NB4 (cell line): Measurements from ENCODE around the gene FKBP2.

Experiments
- DNase-seq: peaks from one replicate; pipeline ENCODE4 v3.0.0; 2010; ENCODE audit warnings: low read depth
- H3K4me3 ChIP-seq: one replicate; pipeline ENCODE4 v1.5.1; 2011; ENCODE audit warnings: mild to moderate bottlenecking, low read depth, low read length, moderate library complexity
- MYC ChIP-seq: IDR thresholded peaks from 2 replicates; pipeline ENCODE4 v1.6.1; 2011; ENCODE audit warnings: low read depth, low read length
- POLR2A ChIP-seq: IDR thresholded peaks from 2 replicates; pipeline ENCODE4 v1.6.1; 2011; ENCODE audit warnings: mild to moderate bottlenecking; ENCODE audit not compliant: insufficient read length; ENCODE audit errors: extremely low read depth
- TF ChIP-seq, protein P1 (sequence below): IDR thresholded peaks from 2 replicates; pipeline ENCODE4 v1.6.1; 2011; ENCODE audit warnings: low read depth, low read length
- TF ChIP-seq, protein P2 (sequence below): IDR thresholded peaks from one replicate; pipeline ENCODE4 v1.5.1; 2012; ENCODE audit warnings: low read depth, low read length

The FKBP2 gene

DNA sequence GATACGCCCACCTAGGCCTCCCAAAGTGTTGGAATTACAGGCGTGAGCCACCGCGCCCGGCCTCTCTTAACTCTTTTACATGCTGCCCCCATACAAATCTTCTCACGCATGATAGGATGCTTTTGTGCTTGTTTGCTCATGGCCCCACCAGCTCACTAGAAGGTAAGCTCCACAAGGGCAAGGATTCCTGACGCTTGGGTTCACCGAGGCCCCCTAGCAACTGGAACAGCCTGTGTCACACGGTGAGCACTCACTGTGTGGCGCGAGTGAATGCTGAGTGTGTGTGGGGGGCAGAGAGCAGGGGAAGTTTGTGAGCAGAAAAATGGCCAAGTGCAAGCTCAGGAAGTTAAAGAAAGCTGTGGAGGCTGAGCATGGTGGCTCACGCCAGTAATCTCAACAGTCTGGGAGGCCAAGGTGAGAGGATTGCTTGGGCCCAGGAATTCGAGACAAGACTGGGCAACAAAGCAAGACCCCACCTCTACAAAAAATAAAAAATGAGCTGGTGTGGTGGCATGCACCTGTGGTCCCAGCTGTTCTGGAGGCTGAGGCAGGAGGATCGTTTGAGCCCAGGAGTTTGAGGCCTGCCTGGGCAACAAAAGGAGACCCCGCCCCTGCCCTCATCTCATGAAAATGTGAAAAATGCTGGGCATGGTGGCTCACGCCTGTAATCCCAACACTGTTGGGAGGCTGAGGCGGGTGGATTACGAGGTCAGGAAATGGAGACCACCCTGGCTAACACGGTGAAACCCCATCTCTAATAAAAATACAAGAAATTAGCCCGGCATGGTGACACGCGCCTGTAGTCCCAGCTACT, 41.3 kb downstream of the FKBP2 start:
- no peak for TF ChIP-seq POLR2A
- no peak for TF ChIP-seq MYC
- TF ChIP-seq, protein P1, sequence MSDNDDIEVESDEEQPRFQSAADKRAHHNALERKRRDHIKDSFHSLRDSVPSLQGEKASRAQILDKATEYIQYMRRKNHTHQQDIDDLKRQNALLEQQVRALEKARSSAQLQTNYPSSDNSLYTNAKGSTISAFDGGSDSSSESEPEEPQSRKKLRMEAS = no peak
- TF ChIP-seq, protein P2, sequence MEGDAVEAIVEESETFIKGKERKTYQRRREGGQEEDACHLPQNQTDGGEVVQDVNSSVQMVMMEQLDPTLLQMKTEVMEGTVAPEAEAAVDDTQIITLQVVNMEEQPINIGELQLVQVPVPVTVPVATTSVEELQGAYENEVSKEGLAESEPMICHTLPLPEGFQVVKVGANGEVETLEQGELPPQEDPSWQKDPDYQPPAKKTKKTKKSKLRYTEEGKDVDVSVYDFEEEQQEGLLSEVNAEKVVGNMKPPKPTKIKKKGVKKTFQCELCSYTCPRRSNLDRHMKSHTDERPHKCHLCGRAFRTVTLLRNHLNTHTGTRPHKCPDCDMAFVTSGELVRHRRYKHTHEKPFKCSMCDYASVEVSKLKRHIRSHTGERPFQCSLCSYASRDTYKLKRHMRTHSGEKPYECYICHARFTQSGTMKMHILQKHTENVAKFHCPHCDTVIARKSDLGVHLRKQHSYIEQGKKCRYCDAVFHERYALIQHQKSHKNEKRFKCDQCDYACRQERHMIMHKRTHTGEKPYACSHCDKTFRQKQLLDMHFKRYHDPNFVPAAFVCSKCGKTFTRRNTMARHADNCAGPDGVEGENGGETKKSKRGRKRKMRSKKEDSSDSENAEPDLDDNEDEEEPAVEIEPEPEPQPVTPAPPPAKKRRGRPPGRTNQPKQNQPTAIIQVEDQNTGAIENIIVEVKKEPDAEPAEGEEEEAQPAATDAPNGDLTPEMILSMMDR = no peak
- H3K4me3 ChIP-seq = no peak overlapping the region
- DNase-seq = no peak

DNA sequence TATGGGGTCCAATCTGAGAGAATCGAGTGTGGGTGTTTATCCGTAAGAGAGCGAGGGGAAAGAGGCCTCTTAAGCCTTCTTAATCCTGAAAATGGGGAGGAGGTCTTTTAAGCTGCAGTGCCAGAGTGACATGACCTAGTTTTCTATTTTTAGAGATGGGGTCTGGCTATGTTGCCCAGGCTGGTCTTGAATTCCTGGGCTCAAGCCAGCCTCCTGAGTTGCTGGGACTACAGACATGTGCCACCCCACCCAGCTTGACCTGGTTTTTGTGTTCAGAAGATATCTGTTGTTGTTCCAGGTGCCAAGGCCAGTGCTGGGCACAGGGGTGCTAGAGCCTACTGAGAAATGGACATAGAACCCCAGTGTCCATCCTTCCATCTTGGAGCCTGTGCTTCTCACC, 42.2 kb downstream of the FKBP2 start:
- TF ChIP-seq, protein P1 = no peak
- TF ChIP-seq POLR2A = no peak
- TF ChIP-seq, protein P2 = no peak
- no peak for TF ChIP-seq MYC
- DNase-seq = no peak
- H3K4me3 ChIP-seq = no peak overlapping the region

DNA sequence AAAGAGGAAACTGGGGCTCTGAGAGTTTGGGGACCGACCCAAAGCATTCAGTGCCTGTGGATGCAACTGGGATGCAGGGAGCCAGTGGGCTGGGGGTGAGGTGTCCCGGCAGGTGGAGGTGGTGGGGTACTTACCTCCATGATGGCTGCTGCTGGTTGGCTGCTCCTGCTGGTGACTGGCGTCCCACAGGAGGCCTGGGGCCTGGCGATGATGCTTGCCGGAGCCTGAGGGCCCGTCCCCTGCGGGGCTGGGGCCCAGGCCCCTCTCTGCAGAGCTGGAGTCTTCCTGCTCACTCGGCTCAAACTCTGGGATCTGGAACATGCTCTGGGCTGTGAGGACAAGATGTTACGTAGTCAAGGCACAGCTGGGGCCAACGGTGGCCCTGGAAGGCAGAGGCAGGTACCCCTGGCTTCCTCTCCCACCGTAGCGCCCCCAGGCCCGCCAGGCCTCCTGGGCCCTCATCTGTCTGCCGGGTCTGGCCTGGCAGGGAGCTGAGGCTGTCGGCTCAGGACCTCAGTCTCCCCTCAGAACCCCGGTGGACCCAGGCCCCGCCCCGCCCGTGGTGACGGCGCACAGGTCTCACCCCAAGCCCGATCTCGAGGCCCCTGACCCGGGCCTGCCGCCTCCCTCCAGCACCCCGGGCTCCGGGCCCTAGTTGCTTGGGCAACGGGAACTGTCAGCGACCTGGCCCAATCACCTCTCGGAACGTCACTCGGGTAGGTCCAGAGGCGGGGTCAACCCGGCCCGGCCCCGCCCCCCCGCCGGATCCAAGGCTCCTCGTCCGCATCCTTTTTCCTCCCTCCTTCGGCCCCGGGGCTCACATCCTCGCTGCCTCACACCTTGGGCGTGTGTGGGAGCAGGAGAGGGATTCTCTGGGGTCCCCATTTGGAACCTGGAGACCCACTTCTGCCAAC, 43.4 kb downstream of the FKBP2 start, which contains the start of gene BAD:
TSS of gene BAD (minus strand) at position 618 of the 914 bp plus-strand sequence. CDS start at position 321, 297 bp downstream.
- TF ChIP-seq MYC (peak; percentile 7; the same call in 1 of the 2 replicates), POLR2A (peak; percentile 56)
- TF ChIP-seq, protein P2 = no peak
- TF ChIP-seq, protein P1 = no peak
- H3K4me3 ChIP-seq = peak within 1 kb of the TSS; percentile 72
- DNase-seq = peak; percentile 94

DNA sequence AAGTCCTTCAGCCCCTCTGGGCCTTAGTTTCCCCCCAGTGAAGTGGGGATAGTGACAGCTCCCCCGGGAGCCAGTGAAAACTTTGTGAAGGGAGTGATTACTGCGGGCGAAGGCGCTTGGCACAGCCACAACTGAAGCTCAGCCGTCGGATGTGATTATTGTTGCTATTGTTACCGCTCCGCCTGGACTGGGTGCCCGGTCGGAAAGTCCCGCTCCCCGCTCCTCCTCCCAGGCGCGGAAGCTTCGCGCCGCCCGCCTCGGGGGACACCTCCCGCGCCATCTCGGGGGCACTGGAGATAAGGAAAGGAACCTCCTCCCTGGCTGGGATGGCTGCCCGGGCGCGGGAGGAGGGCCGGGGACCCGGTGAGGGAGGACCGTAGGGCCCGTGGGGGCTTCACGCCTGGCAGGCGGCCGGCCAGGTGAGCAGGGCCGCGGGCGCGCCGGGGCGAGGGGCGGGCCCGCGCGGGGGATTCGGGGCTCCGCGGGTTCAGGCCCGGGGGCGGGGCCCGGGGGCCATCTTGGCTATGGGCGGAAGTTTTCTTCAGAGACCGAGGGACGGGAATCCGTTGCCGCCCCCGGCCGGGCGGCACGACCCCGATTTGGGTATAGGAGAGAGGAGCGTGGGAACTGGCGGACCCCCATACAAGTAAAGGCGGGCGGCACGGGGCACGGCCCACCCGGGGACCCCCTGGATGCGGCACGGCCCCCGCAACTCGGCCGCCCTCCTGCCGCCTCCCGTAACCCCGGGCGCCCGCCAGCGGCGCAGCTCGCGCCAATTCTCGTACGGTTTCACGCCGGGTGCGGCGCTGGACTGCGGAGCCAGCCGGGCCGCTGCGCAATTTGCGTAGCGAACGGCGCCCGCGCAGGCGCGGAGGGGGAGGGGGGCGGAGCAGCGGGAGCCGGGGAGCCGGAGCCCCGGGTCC, 44.3 kb downstream of the FKBP2 start, which contains the start of gene GPR137:
TSS of gene GPR137 (plus strand) at position 887 of the 923 bp plus-strand sequence. CDS start 677 bp downstream, outside the sequence.
- H3K4me3 ChIP-seq = peak within 1 kb of the TSS; percentile 72
- TF ChIP-seq MYC = no peak; the same call in 1 of the 2 replicates
- TF ChIP-seq, protein P2 = no peak
- peak; percentile 41 for TF ChIP-seq POLR2A
- TF ChIP-seq, protein P1 = no peak
- peak; percentile 84 for DNase-seq
